Measurements from ENCODE around the gene WWTR1. TPM values are rescaled to one million over a fixed set of nuclear protein-coding genes. Genes with fewer than 3 reads are reported as not detected.
A peak's percentile ranks its signal among the peaks of the same experiment; 100 is the strongest.

The WWTR1 gene
- total RNA-seq, 1 experiment from 2014 or later, result 24.4 TPM

DNA sequence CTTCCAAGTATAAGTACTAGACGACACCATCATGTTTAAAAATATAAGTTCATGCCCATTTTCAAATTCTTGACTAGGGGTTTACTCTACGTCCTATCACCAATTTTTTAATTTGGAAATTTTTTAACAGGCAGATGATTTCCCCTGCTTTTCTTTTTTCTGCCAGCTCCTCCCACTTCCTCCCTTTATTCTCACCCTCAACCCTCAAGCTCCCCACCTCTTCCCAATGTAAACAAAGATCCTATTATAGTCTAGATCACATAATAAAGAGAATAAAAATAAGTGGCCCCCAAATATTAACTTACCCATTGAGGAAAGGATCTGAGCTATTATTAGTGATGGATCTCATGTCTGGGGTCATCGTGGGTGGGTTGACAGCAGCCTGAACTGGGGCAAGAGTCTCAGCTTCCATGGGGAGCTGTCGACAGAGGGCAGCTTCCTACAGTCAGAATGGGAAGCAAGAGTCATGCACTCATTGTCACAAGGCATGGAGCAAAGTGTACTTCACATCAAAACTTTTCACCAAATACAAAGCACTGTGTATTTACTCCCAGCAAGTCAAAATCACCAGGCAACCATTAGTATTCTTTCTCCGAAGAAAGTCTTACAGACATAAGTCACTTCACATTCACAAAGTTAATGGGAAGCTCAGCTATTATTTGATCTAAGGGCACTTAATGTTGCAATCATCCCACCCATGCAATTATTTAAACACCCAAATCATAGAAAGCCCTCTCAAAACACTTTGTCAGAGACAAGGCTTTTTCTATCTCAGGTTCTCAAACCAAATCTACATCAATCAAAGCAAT is 130.1 kb downstream of the WWTR1 start:
- peaks cover 3 to 21% (median 16%) of the 10 kb centered on the region in 3 experiments; a peak in 6 of 7 replicates for H3K36me3 Mint-ChIP-seq (ENCODE audit: insufficient read depth in 1 of 3, low read depth in 3 of 3)
- no peaks in the 10 kb centered on the region for H3K79me2 ChIP-seq (ENCODE audit: insufficient read depth, low read length)
- peak overlapping the region in 2 of 3 experiments; percentile 27 to 58; a peak in 3 of 7 replicates for H3K27ac Mint-ChIP-seq
- no peak overlapping the region for H3K4me2 ChIP-seq (ENCODE audit: insufficient read depth, insufficient read length, low read length)
- H2BK120ac ChIP-seq (ENCODE audit: low read depth, low read length, poor library complexity, severe bottlenecking), result no peak overlapping the region
- peaks cover 9 to 11% of the 10 kb centered on the region in 2 experiments for H3K4me1 Mint-ChIP-seq
- no peaks in the 10 kb centered on the region for H3K9me3 ChIP-seq (ENCODE audit: control insufficient read depth, low read depth, low read length)
- H2BK12ac ChIP-seq (ENCODE audit: insufficient read length, low read depth, low read length), result no peak overlapping the region
- no peak overlapping the region for H3T11ph ChIP-seq (ENCODE audit: low read length)
- peak; percentile 32; the same call in 2 of the 3 replicates for TF ChIP-seq CTCF (conservative IDR thresholded peaks at IDR 0.05)
- no peaks in the 10 kb centered on the region; the same call in 1 of the 2 replicates for H3K4me1 ChIP-seq (ENCODE audit: insufficient read depth, low read length)
- H3K23ac ChIP-seq (ENCODE audit: insufficient read length, low read depth, low read length), result no peak overlapping the region
- no peak overlapping the region for H3K9ac ChIP-seq (ENCODE audit: extremely low read depth, insufficient read length, low read length)
- no peak overlapping the region for H4K5ac ChIP-seq (ENCODE audit: insufficient read length, low read depth, low read length)
- H4K91ac ChIP-seq (ENCODE audit: insufficient read length, low read depth, low read length), result no peak overlapping the region
- no peak overlapping the region for H3K4ac ChIP-seq (ENCODE audit: low read depth, low read length)
- H3K18ac ChIP-seq (ENCODE audit: insufficient read length, low read depth, low read length), result no peak overlapping the region
- no peaks in the 10 kb centered on the region for H4K20me1 ChIP-seq (ENCODE audit: control insufficient read depth, insufficient read depth, insufficient read length)
- H3K27me3 Mint-ChIP-seq (ENCODE audit: low read depth), result no peaks in the 10 kb centered on the region
- no peak overlapping the region for H3K27ac ChIP-seq (ENCODE audit: insufficient read length, low read depth, low read length)
- no peak overlapping the region for H3K56ac ChIP-seq (ENCODE audit: insufficient read length, low read depth, low read length)
- H3K23me2 ChIP-seq (ENCODE audit: insufficient read length, low read depth, low read length, poor library complexity, severe bottlenecking), result no peaks in the 10 kb centered on the region
- no peak overlapping the region for H3K4me3 Mint-ChIP-seq
- no peak overlapping the region for H2BK20ac ChIP-seq (ENCODE audit: low read depth, low read length, poor library complexity, severe bottlenecking)
- H3K14ac ChIP-seq (ENCODE audit: insufficient read depth, low read length), result no peak overlapping the region
- no peaks in the 10 kb centered on the region for H3K79me1 ChIP-seq (ENCODE audit: insufficient read depth, low read depth, low read length, poor library complexity, severe bottlenecking)
- H2AFZ ChIP-seq (ENCODE audit: low read length), result no peak overlapping the region
- no CpG with 5 or more reads among the region's 5 CpGs for WGBS (ENCODE audit: extremely low coverage, insufficient read length, low lambda C conversion rate)
- no peak overlapping the region for H2BK15ac ChIP-seq (ENCODE audit: low read depth, low read length)
- no peaks in the 10 kb centered on the region for H3K9me3 Mint-ChIP-seq
- no peak overlapping the region for H4K8ac ChIP-seq (replicated peaks; ENCODE audit: insufficient read length, low read depth, low read length)
- H2AK5ac ChIP-seq (ENCODE audit: insufficient read length, low read length), result no peak overlapping the region
- no peak for DNase-seq
- H2BK5ac ChIP-seq (ENCODE audit: insufficient read length, low read length), result no peak overlapping the region
- no peaks in the 10 kb centered on the region for H3K27me3 ChIP-seq (ENCODE audit: insufficient read depth, low read length)
